Cardiac fibroblast (primary cell): ENCODE data around the gene SLC16A1.

Experiments used
- DNase-seq, 2 donors: peaks; one replicate each; pipeline versions ENCODE4 v3.0.0 to v3.0.0-alpha.2; 2010; ENCODE audit warnings: low read depth in 2 of 2
- H3K4me3 ChIP-seq, 2 donors: replicated peaks in 1 of 2; 1 replicate in 1 of 2; 2 replicates in 1 of 2; pipeline ENCODE4 v1.5.1; 2011; ENCODE audit warnings: low read depth in 2 of 2, low read length in 2 of 2, mild to moderate bottlenecking in 2 of 2, moderate library complexity in 1 of 2
- TF ChIP-seq, protein P1 (sequence below): IDR thresholded peaks from one replicate; pipeline ENCODE4 v1.5.1; 2011; ENCODE audit warnings: low read depth, mild to moderate bottlenecking, low read length, inconsistent platforms

SLC16A1 gene

DNA sequence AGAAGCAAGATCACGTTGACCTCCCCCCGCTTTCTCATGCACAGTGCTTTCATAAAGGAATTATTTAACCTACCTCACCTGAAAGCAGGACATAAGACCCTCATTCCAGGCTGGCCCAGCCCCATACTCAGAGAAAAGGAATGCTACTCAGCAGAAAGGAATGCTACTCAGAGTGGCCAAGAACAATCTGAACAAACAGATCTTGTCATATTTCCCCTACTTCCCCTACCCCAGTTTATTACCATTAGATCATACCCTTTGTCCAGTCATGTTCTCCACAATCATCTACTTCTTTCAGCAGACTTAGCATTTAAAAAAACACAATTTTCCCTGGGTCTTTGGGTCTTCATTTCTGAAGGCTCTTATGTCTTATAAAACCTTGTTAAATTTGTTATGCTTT is 89.8 kb downstream of the SLC16A1 start:
- no peak overlapping the region for H3K4me3 ChIP-seq
- peak; percentile 58 to 85 for DNase-seq
- TF ChIP-seq, protein P1, sequence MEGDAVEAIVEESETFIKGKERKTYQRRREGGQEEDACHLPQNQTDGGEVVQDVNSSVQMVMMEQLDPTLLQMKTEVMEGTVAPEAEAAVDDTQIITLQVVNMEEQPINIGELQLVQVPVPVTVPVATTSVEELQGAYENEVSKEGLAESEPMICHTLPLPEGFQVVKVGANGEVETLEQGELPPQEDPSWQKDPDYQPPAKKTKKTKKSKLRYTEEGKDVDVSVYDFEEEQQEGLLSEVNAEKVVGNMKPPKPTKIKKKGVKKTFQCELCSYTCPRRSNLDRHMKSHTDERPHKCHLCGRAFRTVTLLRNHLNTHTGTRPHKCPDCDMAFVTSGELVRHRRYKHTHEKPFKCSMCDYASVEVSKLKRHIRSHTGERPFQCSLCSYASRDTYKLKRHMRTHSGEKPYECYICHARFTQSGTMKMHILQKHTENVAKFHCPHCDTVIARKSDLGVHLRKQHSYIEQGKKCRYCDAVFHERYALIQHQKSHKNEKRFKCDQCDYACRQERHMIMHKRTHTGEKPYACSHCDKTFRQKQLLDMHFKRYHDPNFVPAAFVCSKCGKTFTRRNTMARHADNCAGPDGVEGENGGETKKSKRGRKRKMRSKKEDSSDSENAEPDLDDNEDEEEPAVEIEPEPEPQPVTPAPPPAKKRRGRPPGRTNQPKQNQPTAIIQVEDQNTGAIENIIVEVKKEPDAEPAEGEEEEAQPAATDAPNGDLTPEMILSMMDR = no peak

DNA sequence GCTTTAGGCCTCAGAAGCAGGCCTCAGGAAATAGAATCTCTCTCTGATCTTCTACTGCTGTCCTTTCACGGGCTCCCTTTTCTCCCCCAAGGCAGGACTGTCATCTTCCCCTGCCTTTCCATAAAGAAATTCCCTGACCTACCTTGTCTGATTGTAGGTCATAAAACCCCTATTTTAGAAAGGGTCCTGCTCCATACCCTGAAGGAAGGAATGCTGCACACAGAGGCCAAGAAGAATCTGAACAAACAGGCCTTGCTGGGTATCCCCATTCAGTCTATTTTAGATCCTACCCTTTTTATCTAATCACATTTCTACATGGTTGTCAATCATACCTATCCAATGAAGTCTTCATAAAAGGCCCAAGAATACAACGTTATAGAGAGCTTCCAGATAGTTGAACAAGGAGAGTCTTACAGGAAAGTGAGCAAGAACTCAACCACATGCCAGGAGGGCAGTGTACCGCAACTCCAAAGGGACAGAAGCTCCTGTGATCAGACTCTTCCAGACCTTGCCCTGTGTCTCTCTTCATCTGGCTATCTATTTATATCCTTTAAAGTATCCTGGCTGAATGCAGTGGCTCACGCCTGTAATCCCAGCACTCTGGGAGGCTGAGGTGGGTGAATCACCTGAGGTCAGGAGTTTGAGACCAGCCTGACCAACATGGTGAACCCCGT is 93.1 kb downstream of the SLC16A1 start:
- no peak overlapping the region for H3K4me3 ChIP-seq
- TF ChIP-seq, protein P1 = no peak
- no peak for DNase-seq
